EL (cell line): ENCODE results near the gene NXN.
"Not testable (repeated sequence)": the region's sequence is repeated elsewhere in the genome, so short reads cannot be mapped to it uniquely, and the experiment has no call there.

Experiments
- DNase-seq: peaks from one replicate; pipeline ENCODE4 v3.0.0-alpha.2; 2016

Gene NXN

GRCh38 chr17:978103-979093, 1.2 kb downstream of the NXN start:
- peak; percentile 67 for DNase-seq

- DNase-seq = peak; percentile 65
Measured at GRCh38 chr17:977166-977565, 2.4 kb downstream of the NXN start.

- DNase-seq = no peak
Measured at GRCh38 chr17:976312-976711, 3.3 kb downstream of the NXN start.

GRCh38 chr17:975371-975915, 4.1 kb downstream of the NXN start:
- DNase-seq = peak; percentile 77

- not testable (repeated sequence) for DNase-seq
Measured at GRCh38 chr17:974778-975177, 4.8 kb downstream of the NXN start.

- DNase-seq = no peak
Measured at GRCh38 chr17:973053-973452, 6.5 kb downstream of the NXN start.

GRCh38 chr17:971861-972260, 7.7 kb downstream of the NXN start:
- not testable (repeated sequence) for DNase-seq

GRCh38 chr17:970364-970763, 9.2 kb downstream of the NXN start:
- DNase-seq = no peak

- DNase-seq = peak; percentile 41
Measured at GRCh38 chr17:969811-970355, 9.7 kb downstream of the NXN start.

GRCh38 chr17:968812-969730, 10.5 kb downstream of the NXN start:
- peak; percentile 71 for DNase-seq

GRCh38 chr17:967122-967521, 12.5 kb downstream of the NXN start:
- no peak for DNase-seq

- DNase-seq = peak; percentile 36
Measured at GRCh38 chr17:965311-965989, 14.1 kb downstream of the NXN start.

- DNase-seq = no peak
Measured at GRCh38 chr17:964876-965275, 14.7 kb downstream of the NXN start.

GRCh38 chr17:962670-963069, 16.9 kb downstream of the NXN start:
- DNase-seq = no peak

GRCh38 chr17:962166-962565, 17.4 kb downstream of the NXN start:
- DNase-seq = no peak

- DNase-seq = no peak
Measured at GRCh38 chr17:958712-959451, 20.7 kb downstream of the NXN start.

- no peak for DNase-seq
Measured at GRCh38 chr17:957856-958421, 21.6 kb downstream of the NXN start.

GRCh38 chr17:956905-957304, 22.7 kb downstream of the NXN start:
- DNase-seq = peak; percentile 86

- peak; percentile 50 for DNase-seq
Measured at GRCh38 chr17:954431-955164, 25.0 kb downstream of the NXN start.

GRCh38 chr17:953767-954166, 25.8 kb downstream of the NXN start:
- no peak for DNase-seq
